NCI-H187 (cell line): ENCODE data around the gene ZNF320.
"Not testable (repeated sequence)": the region's sequence is repeated elsewhere in the genome, so short reads cannot be mapped to it uniquely, and the experiment has no call there.

Source experiments
- DNase-seq, 2 experiments: peaks; one replicate each; lab custom pipeline; 2025; lab: John Stamatoyannopoulos, UW

ZNF320 gene

DNA sequence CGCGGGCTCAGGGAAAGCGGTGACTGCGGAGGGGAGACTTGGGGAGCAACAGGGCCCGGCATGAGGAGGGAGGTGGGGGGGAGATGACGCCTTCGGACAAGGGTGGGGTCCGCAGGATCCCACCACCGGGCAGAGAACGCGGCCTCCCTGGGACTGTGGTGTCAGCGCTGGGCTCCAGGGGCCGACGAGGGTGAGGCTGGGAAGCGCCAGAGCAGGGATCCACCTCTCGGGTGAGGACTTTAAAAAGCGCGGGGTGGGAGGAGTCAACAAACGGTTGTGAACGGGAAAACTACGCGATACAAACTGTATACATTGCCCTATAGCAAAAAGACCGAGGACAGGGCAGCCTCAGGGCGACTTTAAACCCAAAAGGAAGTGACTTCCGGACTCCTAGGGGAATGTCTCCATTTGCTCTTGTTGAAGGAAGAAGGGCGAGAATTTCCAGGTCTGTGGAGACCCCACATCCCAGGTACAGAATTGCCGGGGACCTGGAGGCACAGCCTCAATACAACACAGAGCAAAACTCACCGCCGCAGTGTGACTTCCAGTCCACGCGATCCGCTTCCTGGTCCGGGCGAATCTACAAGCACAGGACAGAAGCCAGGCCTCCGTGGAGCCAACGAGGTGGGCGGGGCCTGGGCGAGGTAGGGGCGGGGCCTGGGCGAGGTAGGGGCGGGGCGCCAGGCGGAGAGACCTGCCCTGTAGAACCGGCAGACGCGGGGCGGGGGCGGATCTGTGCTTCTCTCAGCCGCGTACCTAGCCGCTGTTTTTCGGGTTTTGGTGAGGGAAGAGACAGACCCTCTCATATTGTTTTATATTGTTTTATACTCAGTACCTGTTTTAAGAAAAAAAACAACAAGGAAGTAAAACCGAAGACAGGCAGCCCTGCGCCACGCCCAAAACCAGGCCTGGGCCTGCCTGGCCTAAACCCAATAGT, 25.7 kb upstream of the ZNF320 start, which contains the start of gene ZNF888:
Gene ZNF888, minus strand, starts transcription at position 588 of the 937 bp plus-strand sequence. CDS start 5,555 bp downstream, outside the sequence.
- DNase-seq, result peak; percentile 61 to 81

GRCh38 chr19:52917531-52917930, 20.1 kb upstream of the ZNF320 start:
- no peak for DNase-seq

GRCh38 chr19:52910648-52911047, 13.2 kb upstream of the ZNF320 start:
- DNase-seq, result no peak

DNA sequence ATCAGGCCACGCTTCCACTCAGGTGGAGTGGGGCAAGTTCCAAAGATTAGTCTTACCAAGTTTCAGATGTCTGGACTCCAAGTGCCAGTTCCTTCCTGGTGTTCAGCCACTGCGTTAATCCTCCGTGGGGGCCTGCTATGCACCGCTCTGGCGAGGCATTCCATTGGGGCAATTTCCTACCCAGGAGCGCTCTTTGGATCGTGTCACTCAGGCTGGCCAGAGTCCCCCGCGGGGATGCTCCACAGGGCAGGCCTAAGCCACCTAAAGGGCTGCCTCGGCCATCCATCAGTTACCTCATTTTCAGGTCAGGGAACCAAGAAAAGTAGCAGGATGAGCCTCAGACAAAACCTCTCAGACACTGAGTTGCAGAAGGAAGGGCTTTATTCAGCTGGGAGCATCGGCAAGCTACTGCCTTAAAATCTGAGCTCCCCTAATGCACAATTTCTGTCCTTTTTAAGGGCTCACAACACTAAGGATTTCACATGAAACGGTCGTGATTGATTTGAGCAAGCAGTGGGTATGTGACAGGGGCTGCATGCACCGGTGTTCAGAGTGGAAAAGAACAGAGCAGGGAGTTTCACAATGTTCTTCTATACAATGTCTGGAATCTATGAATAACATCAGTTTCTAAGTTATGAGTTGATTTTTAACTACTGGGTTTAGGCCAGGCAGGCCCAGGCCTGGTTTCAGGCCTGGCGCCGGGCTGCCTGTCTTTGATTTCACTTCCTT, 6.8 kb upstream of the ZNF320 start:
- DNase-seq, result not testable (repeated sequence)

- DNase-seq, result no peak
Measured at GRCh38 chr19:52901842-52902241, 4.4 kb upstream of the ZNF320 start.

GRCh38 chr19:52898596-52898995, 1.2 kb upstream of the ZNF320 start:
- not testable (repeated sequence) for DNase-seq

DNA sequence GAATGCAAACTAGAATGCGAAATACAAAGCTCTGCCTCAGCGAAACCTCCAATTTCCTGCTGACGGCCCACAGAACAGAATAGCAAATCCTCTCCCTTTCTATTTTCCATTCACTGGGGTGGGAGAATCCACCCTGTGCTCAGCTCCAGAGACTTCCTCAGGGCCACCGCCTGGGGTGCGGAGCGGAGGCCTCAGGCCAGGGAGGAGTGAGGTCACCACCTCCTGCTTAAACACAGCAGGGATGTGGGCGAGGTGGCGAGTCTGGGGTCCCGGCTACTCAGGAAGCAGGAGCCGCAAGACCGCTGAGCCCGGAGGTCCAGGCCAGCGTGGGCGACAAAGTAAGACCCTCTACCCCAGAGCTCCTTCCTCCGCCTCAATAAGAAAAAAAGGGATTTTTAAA, 666 bp upstream of the ZNF320 start:
- no peak for DNase-seq

DNA sequence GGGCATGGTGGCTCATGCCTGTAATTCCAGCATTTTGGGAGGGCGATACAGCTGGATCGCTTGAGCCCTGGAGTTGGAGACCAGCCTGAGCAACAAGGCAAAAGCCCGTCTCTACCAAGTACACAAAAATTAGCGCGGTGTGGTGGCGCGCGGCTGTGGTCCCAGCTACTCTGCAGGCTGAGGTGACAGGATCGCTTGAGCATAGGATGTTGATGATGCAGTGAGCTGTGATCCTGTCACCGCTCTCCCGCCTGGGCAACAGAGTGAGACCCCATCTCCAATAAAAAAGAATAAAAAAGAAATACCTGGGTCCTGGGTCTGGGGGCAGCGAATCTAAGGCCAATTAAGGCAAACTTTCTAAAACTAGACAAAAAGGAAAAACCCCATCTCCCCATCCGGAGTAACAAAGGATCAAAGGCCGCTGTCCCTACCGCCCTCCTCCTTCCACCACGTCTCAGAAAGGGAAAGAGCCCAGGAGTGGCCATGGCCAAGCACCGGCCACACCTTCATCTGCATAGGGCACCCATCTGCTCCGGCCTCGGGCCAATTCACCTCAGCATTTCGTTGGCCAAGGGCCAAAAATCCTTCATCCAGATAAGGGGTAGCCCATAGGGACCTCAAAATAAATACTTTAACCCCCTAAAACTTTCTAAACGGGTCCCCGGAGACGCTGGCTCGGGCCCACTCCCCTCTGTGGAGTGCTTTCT, 851 bp downstream of the ZNF320 start:
- DNase-seq, result no peak

GRCh38 chr19:52891336-52891735, 6.1 kb downstream of the ZNF320 start:
- no peak for DNase-seq

GRCh38 chr19:52889931-52890330, 7.5 kb downstream of the ZNF320 start:
- no peak for DNase-seq

DNA sequence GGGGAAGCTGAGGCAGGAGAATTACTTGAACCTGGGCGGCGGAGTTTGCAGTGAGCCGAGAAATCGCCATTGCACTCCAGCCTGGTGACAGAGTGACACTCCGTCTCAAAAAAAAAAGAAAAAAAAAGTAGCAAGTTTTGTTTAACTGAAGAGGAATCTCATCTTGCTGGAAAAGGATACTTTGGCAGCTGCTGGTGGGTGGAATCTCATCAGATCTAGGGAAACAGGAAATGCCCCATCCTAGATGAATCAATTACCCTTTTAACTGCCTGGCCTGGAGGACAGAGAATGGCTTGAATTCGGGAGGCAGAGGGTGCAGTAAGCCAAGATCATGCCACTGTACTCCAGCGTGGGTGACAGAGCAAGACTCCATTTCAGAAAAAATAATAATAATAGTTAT, 8.4 kb downstream of the ZNF320 start:
- DNase-seq, result no peak

- no peak for DNase-seq
Measured at GRCh38 chr19:52880895-52881389, 16.5 kb downstream of the ZNF320 start.

- DNase-seq, result not testable (repeated sequence)
Measured at GRCh38 chr19:52872996-52873395, 24.4 kb downstream of the ZNF320 start.

DNA sequence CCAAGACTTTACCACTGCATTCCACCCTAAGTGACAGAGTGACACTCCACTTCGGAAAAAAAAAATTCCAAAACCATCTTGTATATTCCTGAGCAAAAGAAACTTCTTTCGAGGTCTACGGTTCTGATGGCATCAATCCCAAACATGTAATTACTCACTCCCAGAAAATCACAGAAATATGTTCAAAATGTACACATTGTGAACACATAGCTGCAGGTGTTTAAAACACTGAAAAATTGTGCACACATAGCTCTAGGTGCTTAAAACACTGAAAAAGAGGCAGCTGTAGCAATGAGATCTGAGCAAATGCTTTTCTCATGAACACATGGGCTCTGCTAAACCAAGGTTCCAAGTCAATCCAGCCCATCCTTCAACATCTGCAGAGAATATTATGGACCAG, 26.0 kb downstream of the ZNF320 start:
- no peak for DNase-seq

DNA sequence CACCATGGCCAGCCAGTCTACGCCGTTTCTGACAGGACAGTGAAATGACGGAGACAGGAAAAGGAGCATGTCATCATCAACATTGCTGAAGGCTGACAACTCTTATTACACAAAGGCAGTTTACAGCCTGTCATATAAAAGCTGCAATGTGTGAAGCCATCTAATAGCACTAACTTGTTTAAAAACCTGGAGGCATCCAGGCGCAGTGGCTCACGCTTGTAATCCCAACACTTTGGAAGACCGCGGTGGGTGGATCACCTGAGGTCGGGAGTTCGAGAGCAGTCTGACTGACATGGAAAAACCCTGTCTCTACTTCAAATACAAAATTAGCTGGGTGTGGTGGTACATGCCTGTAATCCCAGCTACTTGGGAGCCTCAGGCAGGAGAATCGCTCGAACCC, 29.4 kb downstream of the ZNF320 start:
- not testable (repeated sequence) for DNase-seq

- peak in 1 of 2 experiments; percentile 64 for DNase-seq
Measured at GRCh38 chr19:52857378-52858191, 39.9 kb downstream of the ZNF320 start, which contains the start of gene ZNF468. TSS of gene ZNF468 (minus strand) at chr19:52857619. CDS start at chr19:52854272, 3,347 bp downstream.

GRCh38 chr19:52856540-52857377, 40.7 kb downstream of the ZNF320 start:
- not testable (repeated sequence) for DNase-seq
